ENCODE data around the gene ABCG2.

ABCG2 gene

DNA sequence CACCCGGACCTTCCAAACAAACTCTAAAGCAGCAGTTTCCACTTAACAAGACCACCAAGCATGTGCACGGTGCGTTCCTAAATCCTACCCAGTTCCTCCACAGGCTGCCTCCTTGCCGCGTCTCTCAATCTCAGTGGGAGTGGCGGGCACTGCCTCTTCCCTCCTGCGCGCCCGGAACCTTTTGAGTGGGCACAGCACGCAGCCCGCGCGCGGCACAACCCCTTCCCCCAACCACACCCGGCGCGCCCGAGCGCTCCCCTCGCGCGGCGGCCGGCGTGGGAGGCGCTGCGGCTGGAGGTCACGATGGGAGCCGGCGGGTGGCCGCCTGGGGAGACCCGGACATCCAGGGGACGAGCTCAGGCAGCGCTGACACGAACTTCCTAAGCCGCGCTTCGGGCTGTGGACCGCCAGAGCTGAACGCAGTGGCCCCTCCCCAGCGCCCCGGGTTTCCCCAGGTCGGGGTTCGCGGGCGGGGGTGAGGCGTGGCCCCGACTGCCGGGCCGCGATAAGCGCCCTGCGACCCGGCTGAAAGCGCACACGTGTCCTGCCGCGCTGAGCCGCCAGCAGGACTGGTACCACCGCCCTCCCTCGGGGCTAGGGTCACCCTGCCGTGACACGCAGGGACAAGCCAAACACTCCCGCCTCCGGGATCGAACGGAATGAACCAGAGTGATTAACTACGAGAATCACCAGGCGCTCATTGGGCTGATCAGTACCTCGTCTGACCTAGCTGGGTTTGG lies at the start of gene ABCG2:
Gene ABCG2, minus strand, starts transcription at position 151 of the 740 bp plus-strand sequence. CDS start 18,644 bp downstream, outside the sequence.
- DNase-seq (ENCODE audit: low read depth, low spot score) = no peak

GRCh38 chr4:88208156-88208555 lies 49.7 kb upstream of the ABCG2 start:
- no peak for DNase-seq (ENCODE audit: low read depth, low spot score)

DNA sequence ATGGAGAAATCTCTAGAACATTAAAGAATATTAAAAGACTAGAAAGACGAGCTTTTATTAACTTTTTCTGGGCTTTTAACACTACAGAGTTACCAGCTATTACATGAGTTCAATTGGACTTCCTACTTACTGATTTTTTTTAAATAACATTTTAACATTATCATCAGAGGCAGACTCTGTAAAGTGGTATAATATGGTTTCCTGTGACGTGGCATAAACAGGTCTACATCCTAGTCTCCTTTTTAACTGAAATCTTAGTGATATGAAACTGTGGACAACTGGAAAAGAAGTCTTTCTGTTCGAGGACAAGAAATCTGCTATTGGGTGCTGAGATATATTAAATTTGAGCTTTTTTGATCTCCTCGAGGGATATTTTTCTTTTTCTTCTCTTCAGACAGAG lies 48.7 kb upstream of the ABCG2 start:
- no peak for DNase-seq (ENCODE audit: low read depth, low spot score)

DNA sequence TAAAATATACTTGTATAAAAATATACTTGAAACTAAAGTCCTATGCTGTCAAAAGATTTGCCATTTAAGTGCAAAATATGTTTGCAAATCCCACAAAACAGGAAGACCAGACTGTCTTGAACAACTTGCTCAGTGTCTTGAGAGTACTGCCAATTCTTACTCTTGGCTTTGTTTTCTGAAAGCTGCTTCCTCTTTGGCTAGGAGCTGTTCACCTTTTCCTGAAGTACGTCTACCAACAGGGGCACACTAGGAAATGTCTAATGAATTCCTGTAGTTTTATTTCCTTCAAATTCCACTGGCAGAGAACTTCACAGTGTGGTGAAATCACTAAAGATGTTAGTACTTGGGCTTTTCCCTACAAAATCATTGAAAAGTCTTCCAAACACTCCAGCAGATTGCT lies 46.4 kb upstream of the ABCG2 start:
- DNase-seq (ENCODE audit: low read depth, low spot score) = no peak

- no peak for DNase-seq (ENCODE audit: low read depth, low spot score)
Measured at GRCh38 chr4:88202443-88202842, 44.0 kb upstream of the ABCG2 start.

DNA sequence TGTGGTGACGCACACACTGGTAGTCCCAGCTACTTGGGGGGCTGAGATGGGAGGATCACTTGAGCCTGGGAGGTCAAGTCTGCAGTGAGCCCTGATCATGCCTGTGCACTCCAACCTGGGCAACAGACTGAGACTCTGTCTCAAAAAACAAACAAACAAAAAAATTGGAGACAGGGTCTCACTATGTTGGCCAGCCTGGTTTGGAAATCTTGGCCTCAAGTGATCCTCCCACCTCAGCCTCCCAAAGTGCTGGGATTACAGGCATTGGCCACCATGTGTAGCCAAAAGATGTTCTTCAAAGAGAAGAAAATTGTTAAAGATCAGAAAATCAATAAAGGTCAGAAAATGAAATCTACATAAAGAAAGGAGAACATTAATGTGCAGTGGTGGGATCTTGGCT lies 41.7 kb upstream of the ABCG2 start:
- no peak for DNase-seq (ENCODE audit: low read depth, low spot score)

DNA sequence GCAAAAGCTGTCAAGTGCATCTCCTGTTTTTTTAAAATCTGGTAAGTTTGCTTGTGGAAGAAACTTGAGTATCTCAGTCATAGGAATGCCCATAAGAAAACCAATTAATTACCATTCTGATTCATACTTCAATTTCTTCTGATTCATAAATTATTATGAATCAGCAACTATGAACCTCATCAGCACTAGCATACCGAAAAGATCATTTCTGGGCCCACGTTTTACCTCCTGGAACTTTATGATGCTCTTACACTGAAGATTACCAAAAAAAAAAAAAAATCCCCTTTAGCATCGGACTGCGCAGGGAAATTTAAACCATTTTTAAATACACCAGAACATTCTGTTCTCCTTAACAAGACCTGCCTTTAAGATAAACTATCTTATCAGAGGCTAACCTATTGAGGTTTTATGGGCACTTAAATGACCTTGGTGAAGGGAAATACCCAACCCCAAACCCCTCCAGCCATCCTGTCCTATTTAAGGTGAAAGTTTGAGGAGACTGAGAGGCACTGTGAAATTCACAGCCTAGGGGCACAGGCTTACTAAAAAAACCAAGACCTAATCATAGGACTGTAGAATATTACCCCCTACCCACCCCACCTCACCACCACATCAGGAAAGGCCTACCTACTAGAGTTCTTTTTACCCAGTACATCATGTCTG lies 38.2 kb upstream of the ABCG2 start:
- DNase-seq (ENCODE audit: low read depth, low spot score) = no peak

DNA sequence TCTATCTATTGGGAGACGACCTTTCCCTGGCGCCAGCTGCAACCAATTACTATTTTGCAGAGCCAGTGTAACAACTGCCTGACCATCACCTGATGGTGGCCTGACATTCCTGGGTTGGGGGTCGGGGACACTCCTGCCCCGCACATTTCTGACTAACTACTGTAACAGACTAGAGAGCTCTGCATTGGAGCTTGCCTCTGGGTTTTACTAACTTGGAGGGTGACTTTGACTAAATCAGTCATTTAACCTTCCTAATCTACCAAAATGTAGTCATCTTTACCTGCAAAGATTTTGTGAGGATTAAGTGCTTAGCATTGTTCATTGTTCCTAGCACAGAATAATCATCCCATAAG lies 37.5 kb upstream of the ABCG2 start:
- DNase-seq (ENCODE audit: low read depth, low spot score) = no peak

GRCh38 chr4:88195328-88196012 lies 37.0 kb upstream of the ABCG2 start:
- DNase-seq (ENCODE audit: low read depth, low spot score) = no peak

DNA sequence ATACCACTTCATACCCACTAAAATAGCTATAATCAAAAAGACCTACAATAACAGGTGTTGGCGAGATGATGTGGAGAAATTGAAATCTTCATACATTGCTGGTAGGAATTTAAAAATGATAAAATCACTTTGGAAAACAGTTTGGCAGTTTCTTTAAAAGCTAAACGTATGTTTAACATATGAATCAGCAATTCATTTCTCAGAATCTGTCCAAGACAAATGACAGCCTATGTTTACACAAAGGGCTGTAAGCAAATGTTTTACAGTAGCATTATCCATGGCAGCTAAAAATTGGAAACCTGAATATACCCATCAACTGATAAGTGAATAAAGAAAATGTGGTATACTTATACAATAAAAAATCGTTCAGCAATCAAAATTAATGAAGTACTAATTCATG lies 33.0 kb upstream of the ABCG2 start:
- DNase-seq (ENCODE audit: low read depth, low spot score) = no peak

DNA sequence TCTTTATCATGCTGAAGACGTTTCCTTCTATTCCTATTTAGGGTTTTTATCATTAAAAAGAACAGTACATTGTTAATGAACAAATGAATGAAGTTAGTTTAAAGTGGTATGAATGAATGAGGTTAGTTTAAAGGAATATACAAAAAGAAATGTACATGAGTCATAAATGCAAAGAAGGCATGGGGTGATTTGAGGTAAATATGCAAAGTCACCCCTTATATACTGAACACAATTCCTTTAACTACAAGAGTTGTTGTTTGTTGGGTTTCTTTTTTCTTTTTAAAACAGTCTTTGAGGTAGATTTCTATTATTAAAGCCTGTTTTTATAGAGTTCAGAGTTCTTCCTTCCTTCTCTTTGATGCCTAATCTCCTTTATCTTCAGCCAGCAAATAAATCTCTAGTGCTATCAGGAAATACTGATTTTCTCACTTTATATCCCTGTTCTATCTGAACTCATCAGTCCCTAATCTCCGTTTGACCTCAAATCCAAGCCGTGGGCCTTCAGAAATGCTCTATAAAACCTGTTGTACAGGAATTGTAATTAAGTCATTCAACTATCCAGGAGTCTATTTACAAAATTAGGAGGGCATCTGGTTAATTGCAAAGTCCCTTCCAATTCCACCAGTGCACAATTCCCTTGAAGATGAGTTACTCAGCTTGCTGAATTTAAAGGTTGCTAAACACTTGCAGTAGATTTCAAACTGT lies 31.6 kb upstream of the ABCG2 start:
- DNase-seq (ENCODE audit: low read depth, low spot score) = no peak

DNA sequence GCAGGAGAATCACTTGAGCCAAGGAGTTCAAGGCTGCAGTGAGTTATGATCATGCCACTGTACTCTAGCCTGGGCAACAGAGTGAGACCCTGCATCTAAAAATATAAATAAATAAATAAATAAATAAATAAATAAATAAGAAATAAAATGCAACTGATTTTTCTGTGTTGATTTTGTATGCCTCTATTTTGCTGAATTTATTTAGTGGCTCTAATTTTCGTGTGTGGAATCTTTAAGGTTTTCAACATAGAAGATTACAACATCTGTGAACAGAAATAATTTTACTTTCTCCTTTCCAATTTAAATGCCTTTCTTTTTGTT lies 30.9 kb upstream of the ABCG2 start:
- DNase-seq (ENCODE audit: low read depth, low spot score) = no peak

DNA sequence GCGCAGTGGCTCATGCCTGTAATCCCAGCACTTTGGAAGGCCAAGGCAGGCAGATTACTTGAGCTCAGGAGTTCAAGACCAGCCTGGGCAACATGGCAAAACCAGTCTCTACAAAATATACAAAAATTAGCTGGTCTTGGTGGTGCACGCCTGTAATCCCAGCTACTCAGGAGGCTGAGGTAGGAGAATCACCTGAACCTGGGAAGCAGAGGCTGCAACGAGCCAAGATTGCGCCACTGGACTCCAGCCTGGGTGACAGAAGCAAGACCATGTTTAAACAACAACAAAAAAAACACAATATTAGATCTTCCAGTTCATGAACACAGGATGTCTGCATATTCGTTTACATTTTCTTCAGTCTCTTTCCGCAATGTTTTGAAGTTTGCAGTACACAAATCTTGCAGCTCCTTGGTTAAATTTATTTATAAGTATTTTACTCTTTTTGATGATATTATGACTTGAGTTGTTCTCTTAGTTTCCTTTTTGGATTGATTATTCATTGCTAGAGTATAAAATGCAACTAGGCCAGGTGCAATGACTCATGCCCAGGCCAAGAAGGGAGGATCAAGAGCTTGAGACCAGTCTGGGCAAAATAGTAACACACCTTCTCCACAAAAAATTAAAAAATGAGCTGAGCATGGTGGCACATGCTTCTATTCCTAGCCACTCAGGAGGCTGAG lies 30.4 kb upstream of the ABCG2 start:
- DNase-seq (ENCODE audit: low read depth, low spot score) = no peak

DNA sequence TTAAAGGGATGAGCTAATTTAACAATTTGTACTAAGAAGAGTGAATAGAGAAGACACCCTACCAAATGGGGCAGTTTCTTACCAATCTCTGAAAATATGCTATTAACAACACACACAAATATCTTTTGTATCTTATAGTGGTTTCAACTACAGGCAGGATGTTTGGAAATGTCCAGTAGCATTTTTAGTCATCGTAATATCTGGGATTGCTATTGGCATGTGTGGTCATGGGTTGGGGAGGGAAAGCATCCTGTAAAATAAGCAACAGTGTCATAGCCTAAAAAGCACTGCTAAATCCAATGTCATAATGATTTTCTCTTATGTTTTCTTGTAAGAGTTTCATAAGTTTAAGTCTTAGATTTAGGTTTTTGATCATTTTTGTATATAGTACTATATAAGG lies 29.3 kb upstream of the ABCG2 start:
- no peak for DNase-seq (ENCODE audit: low read depth, low spot score)

GRCh38 chr4:88185906-88186305 lies 27.5 kb upstream of the ABCG2 start:
- no peak for DNase-seq (ENCODE audit: low read depth, low spot score)

- DNase-seq (ENCODE audit: low read depth, low spot score) = no peak
Measured at GRCh38 chr4:88179261-88179660, 20.8 kb upstream of the ABCG2 start.

DNA sequence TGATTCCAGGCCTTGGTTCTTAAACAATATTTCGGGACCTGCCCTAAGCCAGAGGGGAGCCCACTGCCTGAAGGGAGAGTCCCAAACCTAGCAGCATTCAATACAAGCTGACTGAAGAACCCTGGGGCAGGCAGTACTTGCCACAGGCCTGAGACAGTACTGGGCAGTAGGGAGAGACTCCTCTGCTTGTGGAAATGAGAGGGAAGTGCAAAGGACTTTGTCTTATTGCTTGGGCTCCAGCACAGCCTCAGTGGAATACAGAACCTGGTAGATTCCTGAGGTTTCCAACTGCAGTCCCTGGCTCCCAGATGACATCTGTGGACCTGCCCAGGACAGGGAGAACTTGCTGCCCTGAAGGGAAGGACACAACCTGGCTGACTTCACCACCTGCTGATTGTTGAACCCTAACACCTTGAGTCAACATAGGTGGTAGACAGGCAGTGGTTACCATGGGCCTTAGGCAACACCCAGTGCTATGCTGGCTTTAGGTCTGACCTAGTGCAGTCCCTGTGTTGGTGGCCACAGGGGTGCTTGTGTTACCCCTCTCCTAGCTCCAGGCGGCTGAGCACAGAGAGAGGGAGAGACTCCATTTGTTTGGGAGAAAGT lies 20.3 kb upstream of the ABCG2 start:
- no peak for DNase-seq (ENCODE audit: low read depth, low spot score)

DNA sequence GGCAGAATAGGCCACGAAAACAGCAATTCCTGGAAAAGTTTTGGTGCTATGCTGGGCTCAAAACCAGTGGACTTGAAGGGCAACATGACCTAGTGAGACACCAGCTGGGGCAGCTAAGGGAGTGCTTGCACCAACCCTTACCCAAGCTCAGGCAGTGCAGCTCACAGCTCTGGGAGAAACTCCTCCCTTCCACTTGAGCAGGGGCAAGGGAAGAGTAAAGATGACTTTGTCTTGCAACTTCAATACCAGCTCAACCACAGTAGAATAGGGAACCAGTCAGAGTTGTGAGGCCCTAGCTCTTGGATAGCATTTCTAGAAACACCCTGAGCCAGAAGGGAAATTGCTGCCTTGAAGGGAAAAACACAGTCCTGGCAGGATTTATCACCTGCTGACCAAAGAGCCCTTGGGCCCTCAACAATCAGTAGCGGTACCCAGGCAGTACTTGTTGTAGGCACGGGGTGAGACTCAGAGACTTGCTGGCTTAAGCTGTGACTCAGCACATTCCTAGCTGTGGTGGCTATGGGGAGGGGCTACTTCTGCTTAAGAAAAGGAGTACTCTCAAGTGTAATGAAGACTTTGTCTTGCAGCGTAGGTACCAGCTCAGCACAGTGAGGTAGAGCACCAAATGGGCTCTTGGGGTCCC lies 19.7 kb upstream of the ABCG2 start:
- DNase-seq (ENCODE audit: low read depth, low spot score) = no peak

GRCh38 chr4:88172987-88173386 lies 14.5 kb upstream of the ABCG2 start:
- DNase-seq (ENCODE audit: low read depth, low spot score) = no peak

DNA sequence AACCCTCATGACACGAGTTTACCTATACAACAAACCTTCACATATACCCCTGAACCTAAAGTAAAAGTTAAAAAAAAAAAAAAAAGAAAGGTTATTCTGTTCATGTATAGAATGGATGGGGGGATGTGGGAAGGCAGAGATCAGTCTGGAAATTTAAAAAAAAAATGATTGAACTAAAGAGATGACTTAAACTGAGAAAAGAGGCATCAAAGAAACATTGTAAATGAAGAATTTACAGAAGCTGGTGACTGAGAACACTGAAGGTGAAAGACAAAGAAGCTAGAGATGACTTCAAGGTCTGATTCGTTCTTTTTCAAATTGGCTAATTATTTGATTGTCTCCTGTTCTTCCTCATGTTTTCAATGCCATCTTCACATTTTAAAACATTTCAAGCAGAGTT lies 12.8 kb upstream of the ABCG2 start:
- DNase-seq (ENCODE audit: low read depth, low spot score) = no peak

- DNase-seq (ENCODE audit: low read depth, low spot score) = no peak
Measured at GRCh38 chr4:88169298-88169697, 10.9 kb upstream of the ABCG2 start.

All from smooth muscle cell of the brain vasculature (primary cell).